Lower leg skin (tissue), 3 donors: ENCODE measurements around the gene RAD9A.

Experiments
- CTCF ChIP-seq, 3 donors: fragments of 450-650 bp; IDR thresholded peaks; one replicate each; pipeline ENCODE4 v1.5.1; 2016; ENCODE audit warnings: antibody characterized with exemption in 3 of 3, mild to moderate bottlenecking in 3 of 3, moderate library complexity in 2 of 3
- POLR2A ChIP-seq, 2 donors: fragments of 450-650 bp; IDR thresholded peaks; one replicate each; pipeline ENCODE4 v1.6.1; 2016 to 2017; ENCODE audit warnings: antibody characterized with exemption in 2 of 2, mild to moderate bottlenecking in 1 of 2, moderate library complexity in 1 of 2

GRCh38 chr11:67391304-67392182, at the start of gene RAD9A:
- TF ChIP-seq CTCF (IDR thresholded peaks at IDR 0.05) = peak in 1 of 3 donors; percentile 5
- TF ChIP-seq POLR2A (IDR thresholded peaks at IDR 0.05) = no peak
